GM18499 (cell line): Measurements from ENCODE around the gene SF3B6.

Experiments
- ATAC-seq: cut with Tn5 transposase; IDR thresholded peaks from one replicate; pipeline ENCODE4 v1.9.1; 2021; ENCODE audit warnings: moderate number of reproducible peaks; ENCODE audit not compliant: insufficient read depth, unreplicated experiment

Gene SF3B6

DNA sequence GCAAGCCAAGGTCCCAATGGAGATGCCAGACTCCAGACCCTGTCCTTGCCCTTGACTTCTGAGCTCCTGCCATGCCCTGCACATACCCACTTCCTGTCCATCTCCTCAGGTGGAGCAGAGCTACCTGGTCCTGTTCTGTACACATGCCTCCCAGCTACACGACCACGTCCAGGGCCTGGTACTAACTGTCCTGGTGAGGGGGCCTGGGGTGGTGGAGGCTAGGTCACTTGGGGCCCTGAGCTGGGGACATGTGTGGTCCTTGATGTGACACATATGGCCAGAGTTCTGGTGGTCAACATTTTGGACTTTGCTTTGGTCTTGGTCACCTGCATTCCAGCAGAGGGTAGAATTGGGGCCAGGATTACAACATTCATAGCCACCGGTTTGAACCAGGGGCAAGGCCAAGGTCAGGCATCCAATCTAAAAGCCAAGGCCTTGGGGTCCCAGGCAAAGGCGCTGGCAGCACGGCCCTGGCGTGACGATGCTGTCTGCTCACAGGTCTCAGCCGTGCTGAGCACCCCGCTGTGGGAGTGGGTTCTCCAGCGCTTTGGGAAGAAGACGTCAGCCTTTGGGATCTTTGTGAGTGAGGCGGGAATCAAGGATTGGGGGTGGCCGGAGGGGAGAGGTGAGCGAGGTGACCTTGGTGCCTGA lies 53.7 kb downstream of the SF3B6 start:
- no peak for ATAC-seq

DNA sequence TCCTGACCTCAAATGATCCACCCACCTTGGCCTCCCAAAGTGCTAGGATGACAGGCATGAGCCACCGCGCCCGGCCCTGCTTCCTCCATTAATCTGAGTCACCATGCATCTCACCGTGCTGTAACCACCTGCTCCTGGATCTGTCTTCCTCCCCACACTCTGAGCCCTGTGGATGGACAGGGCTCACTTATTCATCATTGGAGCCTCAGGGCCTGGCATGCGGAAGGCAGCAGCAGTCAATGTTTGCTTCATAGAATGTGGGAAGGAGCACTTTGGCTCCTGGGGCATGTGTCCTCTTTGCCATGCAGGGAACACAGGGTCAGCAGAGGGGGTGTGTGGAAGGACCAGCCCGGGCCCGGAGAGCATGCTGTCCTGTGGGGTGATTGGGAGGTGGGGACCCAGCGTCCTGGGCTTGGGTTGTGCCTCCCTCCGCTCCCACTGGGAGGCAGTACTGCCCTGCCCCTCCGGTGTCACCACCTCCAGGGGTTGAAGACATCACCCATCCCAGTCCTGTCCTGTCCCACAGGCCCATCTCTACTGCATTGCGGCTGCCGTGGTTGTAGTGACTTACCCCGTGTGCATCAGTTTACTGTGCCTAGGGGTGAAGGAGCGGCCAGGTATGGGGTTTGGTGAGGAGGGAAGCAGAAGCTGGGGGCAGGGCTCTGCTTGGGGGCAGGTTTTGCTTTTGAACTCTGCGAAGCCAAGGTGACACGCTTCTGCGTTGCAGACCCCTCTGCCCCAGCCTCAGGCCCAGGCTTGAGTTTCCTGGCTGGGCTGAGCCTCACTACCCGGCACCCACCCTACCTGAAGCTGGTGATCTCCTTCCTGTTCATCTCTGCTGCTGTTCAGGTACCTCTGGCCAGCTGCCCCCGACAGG lies 54.8 kb downstream of the SF3B6 start:
- no peak for ATAC-seq

DNA sequence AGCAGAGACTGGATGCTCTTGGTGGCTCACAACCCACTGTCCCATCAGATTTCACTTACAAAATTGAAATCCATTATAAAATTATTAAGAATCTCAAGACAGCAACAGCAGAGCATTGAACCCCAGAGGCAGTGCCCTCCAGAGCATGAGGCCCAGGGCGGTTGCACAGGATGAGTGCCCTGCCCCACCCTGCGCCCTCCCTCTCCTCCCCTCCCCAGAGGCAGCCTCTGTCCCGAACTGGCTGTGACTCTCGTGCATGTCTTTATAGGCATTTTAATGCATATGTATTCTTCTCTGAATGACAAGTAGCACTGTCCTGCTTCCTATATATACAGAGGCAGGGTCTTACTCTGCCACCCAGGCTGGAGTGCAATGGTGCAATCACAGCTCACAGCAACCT lies 55.9 kb downstream of the SF3B6 start:
- no peak for ATAC-seq

DNA sequence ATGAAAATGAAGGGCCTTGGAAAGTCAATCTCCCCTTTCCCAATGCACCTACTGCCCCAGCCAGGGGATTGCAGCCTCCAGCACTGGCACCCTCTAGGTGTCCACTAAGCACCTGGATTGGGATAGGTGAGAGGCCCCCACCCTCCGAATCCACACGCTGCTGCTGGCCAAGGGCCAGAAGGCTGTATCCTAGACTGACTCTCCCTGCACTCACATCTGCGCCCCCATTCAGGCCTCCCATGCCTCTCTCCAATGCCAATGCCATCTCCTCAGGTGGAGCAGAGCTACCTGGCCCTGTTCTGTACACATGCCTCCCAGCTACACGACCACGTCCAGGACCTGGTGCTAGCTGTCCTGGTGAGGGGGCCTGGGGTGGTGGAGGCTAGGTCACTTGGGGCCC lies 56.4 kb downstream of the SF3B6 start:
- no peak for ATAC-seq

DNA sequence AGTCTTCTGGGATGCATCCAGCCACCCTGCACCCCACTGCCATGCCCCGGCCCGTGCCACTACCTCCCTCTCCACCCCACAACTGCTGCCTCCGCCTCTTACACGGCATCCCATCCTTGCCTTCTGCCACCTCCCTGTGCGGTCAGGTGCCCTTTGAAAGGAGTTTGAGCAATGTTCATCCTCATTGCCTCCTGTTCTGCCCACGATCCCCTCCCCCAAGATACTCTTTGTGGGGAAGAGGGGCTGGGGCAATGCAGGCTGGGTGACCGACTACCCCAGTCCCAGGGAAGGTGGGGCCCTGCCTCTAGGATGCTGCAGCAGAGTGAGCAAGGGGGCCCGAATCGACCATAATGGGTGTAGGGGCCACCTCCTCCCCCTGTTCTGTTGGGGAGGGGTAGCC lies 57.9 kb downstream of the SF3B6 start:
- no peak for ATAC-seq

DNA sequence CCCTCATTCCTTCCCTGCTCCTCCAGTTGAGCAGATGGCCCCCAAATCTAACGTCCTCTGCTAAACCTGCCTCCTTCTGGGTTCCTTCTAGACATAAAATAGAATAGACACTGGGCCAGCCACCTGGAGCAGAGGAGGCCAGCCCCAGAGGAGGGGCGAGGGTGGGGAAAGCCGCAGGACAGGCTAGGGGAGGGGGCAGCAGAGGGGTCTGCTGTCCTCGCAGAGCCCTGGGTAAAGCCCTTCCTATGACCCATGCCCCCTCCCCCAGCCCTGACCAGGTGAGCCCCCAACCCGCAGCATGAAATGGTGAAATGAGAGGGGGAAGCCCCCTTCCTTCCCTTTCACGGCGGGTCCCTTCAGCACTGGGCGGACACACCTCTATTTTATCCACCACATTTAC lies 58.4 kb downstream of the SF3B6 start:
- no peak for ATAC-seq
